LNCaP clone FGC (cell line): ENCODE measurements around the gene RLBP1.

Source experiments
- DNase-seq: peaks from one replicate; pipeline ENCODE4 v3.0.0-alpha.2; 2011; ENCODE audit warnings: low read depth
- H3K4me3 ChIP-seq: 2 replicates; pipeline ENCODE4 v1.5.1; 2011; ENCODE audit warnings: mild to moderate bottlenecking, low read depth, low read length, control low read depth
- TF ChIP-seq, protein P1 (sequence below): IDR thresholded peaks from 2 replicates; pipeline ENCODE4 v1.5.1; 2012; ENCODE audit warnings: mild to moderate bottlenecking; ENCODE audit not compliant: control insufficient read depth, insufficient read depth; ENCODE audit errors: extremely low read depth

RLBP1 gene

DNA sequence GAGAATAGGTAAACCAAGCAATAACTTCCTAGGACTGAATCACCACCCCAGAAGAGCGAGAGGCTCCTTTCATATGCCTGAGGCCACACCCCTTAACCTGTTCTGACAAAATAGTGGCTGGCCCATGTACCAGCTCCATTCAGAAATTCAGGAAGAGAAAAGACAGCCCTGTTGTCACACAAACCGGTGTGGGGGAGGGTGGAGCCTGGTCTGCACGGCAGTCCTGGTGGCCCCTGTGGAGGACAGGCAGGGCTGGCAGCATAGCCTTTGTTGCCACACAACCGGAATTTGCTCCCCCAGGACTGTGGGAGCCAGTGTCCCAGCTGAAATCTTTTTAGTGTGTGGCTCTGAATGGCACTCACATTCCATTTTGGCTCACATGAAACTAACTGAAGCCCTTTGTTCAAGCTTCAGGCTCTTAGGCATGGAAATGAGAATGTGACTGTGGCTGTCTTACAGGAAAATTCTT lies 23.8 kb downstream of the RLBP1 start:
- no peak overlapping the region for H3K4me3 ChIP-seq
- TF ChIP-seq, protein P1, sequence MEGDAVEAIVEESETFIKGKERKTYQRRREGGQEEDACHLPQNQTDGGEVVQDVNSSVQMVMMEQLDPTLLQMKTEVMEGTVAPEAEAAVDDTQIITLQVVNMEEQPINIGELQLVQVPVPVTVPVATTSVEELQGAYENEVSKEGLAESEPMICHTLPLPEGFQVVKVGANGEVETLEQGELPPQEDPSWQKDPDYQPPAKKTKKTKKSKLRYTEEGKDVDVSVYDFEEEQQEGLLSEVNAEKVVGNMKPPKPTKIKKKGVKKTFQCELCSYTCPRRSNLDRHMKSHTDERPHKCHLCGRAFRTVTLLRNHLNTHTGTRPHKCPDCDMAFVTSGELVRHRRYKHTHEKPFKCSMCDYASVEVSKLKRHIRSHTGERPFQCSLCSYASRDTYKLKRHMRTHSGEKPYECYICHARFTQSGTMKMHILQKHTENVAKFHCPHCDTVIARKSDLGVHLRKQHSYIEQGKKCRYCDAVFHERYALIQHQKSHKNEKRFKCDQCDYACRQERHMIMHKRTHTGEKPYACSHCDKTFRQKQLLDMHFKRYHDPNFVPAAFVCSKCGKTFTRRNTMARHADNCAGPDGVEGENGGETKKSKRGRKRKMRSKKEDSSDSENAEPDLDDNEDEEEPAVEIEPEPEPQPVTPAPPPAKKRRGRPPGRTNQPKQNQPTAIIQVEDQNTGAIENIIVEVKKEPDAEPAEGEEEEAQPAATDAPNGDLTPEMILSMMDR: no peak
- DNase-seq: no peak

DNA sequence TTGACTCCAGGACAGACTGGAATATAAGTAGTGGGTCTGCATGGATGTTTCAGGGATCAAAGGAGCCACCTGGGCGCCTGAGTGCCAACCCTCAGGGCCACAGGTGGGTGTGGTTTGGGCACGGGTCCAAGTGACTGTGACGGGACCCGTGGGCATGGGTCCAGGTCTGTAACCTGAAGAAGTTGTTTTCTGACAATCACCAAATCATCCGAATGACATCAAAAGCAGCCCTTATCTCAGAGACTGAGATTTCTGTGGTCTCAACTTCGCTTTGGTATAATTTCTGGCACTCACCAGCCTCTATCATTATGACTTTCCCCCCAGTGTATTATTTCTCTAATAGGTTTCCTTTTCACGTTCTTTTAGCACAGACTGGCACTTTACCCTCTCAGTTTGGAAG lies 24.4 kb downstream of the RLBP1 start:
- no peak overlapping the region for H3K4me3 ChIP-seq
- DNase-seq: no peak
- TF ChIP-seq, protein P1: no peak

DNA sequence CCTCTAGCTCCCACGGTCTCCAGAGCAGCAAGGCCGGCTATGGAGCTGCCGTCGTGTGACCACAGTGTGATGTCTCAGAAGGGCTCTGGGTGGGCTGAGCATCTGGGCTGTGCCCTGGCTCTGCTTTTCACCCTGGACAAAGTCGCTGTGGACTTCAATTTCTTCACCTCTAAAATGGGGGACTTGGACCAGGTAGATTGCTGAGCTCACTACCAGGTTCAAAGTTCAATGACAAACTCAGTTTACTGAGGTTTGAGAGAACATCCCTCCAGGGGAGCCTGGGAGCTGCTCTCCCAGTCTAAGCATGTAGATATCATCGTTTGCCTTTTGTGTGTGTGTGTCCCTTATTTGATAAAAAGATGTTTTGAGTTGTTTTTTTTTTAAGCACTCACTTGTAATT lies 25.1 kb downstream of the RLBP1 start:
- no peak for DNase-seq
- TF ChIP-seq, protein P1: no peak
- H3K4me3 ChIP-seq: no peak overlapping the region

DNA sequence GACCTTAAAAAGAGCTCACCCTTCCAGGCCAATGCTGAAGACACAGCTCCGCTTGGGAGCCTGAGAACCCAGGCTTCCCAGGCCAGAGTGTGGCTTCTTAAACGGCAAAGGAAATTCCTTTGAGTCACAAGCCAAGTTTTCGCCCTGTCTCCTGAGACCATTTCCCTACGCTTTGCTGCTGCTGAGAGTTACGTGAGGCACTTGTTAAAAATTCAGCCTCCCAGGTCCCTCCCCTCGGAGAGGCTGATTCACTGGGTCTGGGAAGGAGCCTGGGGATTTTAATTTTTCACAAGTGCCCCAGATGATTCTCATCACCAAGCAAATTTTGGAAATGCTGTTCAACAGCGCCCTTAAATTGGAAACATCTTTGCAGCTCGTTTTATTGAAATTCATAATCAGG lies 25.5 kb downstream of the RLBP1 start:
- no peak overlapping the region for H3K4me3 ChIP-seq
- TF ChIP-seq, protein P1: no peak
- DNase-seq: no peak

DNA sequence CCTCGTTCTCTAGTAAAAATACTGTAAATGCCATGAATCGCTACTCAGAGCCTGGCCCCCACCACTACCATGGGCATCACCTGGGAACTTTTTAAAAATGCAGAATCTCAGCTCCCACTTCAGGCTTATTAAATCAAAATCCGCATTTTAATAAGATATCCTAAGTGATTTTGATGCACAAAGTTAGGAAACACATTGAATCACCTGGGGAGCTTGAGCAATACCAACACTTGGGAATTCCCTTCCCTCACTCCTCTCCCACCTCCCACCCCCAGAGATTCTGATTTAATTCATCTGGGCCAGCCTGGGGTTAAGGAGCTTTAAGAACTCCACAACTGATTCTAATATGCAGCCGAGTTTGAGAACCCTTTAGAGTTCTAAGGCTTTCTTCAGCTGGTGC lies 26.8 kb downstream of the RLBP1 start:
- TF ChIP-seq, protein P1: no peak
- no peak overlapping the region for H3K4me3 ChIP-seq
- DNase-seq: no peak

DNA sequence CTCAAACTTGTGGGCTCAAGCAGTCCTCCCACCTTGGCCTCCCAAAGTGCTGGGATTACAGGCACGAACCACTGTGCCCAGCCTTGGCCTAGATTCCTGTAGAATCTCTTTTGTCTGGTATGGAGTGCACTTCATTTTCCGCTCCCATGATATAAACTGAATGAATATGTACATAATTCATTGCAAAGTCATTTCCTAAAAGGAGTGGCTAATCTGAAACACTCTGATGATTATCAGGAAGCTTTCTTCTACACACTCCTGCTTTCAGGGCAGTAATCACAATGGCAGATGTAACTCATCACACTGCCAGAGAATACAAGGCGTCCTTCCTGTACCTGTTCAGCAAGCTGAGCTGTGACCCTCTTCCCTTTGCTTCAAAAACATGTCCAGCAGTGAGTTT lies 28.6 kb downstream of the RLBP1 start:
- TF ChIP-seq, protein P1: no peak
- no peak for DNase-seq

DNA sequence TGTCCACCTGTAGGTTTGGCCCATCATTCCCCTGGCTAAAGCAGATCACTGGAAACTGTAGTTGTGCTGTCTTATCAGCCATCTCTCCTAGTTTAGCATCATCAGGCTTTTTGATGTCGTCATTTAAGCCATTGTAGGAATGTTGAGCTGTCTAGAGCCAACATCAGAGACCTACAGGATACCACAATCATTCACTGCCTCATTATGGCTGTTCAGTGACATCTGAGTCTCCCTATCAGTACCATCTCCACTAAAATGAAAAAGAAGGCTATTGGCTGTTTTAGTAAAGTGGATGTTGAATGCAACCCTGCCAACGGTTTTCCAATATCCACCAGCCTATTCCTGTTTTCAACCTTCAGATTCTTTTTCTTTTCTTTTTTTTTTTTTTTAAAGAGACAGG lies 29.2 kb downstream of the RLBP1 start:
- TF ChIP-seq, protein P1: no peak
- DNase-seq: no peak
- H3K4me3 ChIP-seq: no peak overlapping the region

More for the DNA sequence above, 28.6 kb downstream of the RLBP1 start:
- H3K4me3 ChIP-seq: no peak overlapping the region
